SHP77 (cell line): ENCODE results near the gene RRAS2.
"Not testable (repeated sequence)": the region's sequence is repeated elsewhere in the genome, so short reads cannot be mapped to it uniquely, and the experiment has no call there.

Source experiments
- DNase-seq, 2 experiments: peaks; one replicate each; lab custom pipeline; 2025; lab: John Stamatoyannopoulos, UW

Gene RRAS2

DNA sequence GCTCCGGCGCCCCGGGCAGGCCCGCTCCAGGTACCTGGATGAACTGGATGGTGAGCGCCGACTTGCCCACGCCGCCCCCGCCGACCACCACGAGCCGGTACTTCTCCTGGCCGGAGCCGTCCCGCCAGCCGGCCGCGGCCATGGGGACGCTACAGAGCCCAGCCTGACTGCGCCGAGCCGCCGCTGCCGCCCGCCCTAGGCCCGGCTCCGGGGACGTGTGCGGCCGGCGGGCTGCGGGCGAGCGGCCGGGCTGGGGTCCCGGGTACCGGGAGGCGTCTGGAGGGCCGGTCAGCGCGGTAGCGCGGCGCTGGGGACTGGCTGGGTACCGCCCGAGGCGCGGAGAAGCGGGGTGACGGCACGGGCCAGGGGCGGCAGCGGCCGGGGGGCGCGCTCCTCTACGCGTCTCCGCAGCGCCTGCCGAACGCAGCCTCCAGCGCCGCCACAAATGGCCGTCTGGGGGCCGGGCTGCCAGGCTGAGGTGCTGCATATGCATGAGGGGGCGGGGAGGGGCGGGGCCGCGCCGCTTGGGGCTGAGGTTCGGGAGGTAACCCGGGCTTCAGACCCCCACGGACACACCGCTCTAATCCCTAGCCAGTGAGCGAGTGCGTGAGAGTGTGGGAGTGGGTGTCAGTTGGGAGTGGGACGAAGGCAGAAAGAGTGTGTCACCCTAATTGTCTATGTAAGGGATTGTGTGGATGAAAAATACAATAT lies at the start of gene RRAS2:
RRAS2 (minus strand) TSS at position 455 of the 711 bp plus-strand sequence; CDS start at position 142, 313 bp downstream.
- no peak for DNase-seq

DNA sequence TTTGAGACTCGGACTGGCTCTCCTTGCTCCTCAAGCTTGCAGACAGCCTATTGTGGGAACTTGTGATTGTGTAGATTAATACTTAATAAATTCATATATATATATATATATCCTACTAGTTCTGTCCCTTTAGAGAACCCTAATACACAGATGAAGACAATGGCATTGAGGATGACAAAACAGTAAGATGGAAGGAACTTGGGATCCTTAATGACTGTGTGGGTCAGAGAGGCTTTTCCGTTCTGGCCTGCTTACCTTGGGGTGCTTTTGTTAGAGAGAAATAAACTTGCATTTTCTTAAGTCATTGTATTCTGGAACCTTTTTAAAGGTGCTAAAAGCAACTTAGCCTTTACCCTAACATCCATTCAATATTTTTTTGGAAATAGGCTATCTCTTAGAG lies 49.6 kb upstream of the RRAS2 start:
- DNase-seq = no peak

DNA sequence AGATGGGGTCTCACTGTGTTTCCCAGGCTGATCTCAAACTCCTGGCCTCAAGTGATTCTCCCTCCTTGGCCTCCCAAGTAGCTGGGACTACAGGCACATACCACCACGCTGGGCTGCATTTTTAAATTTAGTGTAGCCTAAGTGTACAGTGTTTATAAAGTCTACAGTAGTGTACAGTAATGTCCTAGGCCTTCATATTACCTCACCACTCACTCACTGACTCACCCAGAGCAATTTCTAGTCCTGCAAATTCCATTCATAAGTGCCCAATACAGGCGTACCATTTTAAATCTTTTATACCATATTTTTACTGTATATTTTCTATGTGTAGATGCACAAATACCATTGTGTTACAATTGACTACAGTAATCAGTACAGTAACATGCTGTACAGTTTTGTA lies 47.1 kb upstream of the RRAS2 start:
- not testable (repeated sequence) for DNase-seq

DNA sequence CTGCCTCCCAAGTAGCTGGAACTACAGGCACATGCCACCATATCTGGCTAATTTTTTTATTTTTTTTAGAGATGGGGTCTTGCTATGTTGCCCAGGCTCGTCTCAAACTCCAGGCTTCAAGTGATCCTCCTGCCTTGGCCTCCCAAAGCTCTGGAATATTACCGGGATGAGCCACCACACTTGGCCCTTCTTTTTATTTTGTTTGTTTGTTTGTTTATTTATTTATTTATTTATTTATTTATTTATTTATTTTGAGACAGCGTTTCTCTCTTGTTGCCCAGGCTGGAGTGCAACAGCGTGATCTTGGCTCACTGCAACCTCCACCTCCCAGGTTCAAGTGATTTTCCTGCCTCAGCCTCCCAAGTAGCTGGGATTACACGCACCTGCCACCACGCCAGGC lies 44.5 kb upstream of the RRAS2 start:
- not testable (repeated sequence) for DNase-seq

DNA sequence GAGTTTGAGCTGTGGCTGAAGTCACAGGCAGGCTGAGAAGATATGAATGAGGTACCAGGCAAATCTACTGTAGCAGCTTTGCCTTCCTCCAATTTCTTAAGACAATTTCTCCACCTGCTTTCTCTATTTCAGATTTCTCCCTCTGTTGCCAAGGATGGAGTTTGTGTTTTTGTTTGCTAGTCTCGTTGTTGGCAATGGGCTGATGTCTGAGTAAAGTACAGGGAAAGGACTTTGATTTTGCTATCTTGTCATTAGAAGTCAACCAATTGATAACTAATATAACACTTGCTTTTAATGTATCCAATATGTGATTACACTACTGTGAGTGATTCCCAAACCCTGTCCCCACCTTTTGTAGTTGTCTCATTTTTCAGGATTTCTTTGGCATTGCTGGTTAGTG lies 40.1 kb upstream of the RRAS2 start:
- DNase-seq = no peak

DNA sequence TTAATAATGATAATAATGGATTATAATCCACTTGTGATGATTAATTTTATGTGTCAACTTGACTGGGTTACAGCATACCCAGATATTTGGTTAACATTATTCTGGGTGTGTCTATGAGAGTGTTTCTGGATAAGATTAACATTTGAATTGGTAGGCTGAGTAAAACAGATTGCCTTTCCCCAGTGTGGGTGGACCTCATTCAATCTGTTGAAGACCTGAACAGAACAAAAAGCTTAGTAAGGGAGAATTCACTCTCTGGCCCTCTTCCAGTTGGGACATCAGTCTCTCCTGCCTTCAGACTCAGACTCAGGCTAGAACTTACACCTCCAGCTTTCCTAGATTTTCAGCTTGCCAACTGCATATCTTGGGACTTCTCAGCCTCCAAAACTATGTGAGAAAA lies 37.3 kb upstream of the RRAS2 start:
- no peak for DNase-seq

DNA sequence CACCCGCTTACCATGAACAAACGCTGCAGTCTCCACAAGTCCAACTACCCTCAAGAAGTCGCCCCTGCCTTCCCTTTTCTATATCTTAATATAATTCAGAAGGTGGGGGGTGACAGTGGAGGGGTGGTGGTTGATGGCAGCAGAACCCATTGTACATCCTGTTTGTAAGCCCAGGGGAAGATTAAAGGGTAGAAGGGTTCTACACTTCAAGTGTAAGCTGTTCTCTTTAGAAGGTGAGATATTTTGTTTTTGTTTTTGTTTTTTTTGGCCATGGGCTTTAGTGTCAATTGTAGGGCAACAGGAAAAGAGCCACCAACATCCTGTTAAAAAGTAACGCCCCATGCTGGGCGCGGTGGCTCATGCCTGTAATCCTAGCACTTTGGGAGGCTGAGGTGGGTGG lies 34.9 kb upstream of the RRAS2 start:
- no peak for DNase-seq

DNA sequence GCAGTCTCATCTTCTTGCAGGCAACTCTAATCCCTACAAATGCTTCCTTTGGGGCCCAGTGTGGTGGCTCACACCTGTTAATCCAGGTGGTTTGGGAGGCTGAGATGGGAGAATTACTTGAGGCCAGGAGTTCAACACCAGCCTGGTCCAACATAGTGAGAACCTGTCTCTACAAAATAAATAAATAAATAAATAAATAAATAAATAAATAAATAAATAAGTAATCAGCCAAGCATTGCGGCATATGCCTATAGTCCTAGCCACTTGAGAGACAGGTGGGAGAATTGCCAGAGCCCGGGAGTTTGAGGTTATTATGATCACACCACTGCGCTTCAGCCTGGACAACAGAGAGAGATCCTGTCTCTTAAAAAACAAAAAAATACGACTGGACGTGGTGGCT lies 34.1 kb upstream of the RRAS2 start:
- no peak for DNase-seq

DNA sequence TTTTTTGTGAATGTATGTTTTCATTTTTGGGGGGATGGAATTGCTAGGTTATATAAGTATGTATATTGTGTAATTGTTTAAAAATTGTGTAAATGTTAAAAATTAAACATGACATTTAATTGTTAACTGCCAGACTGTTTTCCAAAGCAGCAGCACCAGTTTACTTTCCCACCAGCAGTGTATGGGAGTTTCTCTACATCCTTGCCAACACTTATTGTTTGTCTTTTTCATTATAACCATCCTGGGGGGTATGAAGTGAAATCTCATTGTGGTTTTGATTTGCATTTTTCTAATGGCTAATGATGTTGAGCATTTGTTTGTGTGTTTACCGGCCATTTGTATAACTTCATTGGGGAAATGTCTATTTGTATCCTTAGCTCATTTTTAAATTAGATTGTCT lies 31.7 kb upstream of the RRAS2 start:
- DNase-seq = no peak

DNA sequence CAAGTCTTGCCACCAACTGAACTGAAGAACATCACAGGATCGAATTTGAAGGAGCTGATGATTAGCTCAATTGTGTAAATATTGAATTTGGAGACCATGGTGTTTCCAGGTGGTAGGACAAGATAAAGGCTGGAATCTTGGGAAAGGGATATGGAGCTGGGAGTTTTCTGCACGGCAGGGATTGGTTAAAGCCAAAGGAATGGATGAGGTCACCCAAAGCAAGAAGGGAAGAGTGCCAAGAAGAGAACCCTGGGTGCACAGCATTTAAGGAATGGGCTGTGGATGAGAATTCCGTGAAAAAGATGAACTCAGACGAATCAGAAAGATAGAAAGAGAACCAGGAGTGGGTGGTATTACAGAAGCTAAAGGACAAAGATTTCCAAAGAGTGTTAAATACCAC lies 29.4 kb upstream of the RRAS2 start:
- DNase-seq = no peak

DNA sequence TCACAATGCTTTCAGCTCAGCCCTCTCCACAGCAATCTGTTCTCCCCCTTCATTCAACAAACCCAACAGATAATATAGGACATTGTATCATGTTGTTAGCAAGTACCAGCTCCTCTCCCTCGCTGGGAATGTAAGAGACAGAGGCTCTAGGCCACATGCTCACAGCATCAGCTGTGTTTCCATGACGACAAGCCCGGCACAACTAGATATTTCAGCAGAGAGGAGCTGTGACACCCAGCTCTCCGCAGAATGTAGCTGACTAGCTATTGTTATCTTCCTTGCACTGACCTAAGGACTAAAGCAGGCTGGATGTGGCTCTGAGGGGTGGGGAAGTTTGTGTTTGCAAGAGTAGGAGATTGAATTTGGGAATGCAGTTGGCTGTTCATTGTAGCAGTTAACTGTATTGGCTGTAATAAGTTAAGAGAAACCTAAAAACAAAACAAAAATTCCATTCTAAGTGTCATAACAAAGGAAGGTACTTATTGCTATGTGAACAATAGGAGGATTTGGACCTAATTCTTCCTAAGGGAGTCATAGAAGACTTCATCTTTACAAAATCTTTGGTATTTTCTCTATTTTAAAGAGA lies 28.0 kb upstream of the RRAS2 start:
- peak in 1 of 2 experiments; percentile 2 for DNase-seq

DNA sequence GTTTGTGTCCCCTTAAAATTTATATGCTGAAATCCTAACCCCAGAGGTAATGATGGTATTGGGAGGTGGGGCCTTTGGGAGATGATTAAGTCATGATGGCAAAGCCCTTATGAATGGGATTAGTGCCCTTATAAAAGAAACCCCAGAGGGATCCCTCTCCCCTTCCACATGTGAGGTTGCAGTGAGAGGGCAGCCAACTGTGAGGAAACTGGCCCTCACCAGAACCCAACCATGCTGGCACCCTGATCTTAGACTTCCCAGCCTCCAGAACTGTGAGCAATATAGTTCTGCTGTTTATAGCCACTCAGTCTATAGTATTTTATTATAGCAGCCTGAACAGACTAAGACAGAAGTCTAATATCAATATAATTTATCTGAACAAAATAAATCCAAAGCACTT lies 27.1 kb upstream of the RRAS2 start:
- no peak for DNase-seq

DNA sequence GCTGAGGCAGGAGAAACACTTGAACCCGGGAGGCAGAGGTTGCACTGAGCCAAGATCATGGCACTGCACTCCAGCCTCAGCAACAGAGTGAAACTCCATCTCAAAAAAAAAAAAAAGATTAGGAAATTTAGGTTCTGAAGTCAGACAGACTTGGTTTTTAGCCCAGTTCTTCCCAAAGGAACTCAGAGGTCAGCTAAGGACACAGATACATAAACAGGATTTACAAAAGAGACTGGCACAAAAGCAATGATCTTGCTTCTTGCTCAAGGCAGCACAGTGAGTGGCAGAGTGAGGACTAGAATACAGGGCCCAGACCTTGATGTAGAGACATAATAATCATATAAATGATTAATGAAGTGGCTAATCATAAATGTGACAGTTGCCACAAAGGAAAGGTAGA lies 25.4 kb upstream of the RRAS2 start:
- DNase-seq = no peak

DNA sequence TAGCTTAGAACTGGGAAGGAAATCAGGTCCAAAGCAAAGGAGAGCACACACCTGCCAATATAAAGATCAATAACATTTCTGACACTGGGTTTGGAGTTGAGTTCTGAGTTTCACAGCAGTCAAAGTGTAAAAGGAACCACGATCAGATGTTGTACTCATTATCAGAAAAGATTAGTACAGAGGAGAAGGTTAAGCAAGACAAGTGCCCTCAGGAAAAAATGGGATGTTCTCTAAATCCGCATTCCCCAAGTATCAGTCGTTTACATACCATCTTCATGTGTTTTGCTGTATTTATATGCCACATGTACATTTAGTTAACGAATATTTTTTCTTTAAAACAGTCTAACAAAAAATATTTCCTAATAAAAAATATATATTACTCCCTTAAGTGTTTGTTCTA lies 23.0 kb upstream of the RRAS2 start:
- no peak for DNase-seq

DNA sequence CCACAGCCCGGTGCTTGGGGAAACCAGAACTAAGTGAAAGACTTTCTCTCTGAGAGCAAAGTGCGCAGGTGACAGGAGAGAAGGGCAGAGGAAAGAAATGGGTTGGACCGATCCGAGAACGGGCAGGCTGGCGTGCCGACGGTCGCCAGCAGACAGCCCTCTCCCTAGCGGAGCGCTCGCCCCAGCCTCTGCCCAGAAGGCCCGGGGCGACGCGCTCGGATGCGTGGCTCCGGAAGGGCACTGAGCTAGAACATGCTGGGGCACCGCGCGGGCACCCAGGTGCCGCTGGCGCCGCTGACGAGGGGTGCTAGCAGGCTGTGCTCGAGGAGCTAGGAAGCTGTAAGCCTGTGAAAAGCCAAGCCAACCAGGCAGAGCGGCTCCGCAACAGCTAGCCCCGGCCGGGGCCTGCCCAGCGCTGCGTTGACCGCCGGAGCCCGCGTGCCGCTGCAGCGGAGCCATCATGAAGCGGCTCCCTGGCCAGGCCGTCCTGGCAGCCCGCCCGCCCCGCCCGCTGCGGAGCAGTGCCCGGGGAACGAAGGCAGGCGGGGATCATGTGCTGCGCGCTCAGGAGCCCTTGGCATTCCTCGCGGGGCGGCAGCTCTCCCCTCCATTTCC lies 22.1 kb upstream of the RRAS2 start:
- no peak for DNase-seq

DNA sequence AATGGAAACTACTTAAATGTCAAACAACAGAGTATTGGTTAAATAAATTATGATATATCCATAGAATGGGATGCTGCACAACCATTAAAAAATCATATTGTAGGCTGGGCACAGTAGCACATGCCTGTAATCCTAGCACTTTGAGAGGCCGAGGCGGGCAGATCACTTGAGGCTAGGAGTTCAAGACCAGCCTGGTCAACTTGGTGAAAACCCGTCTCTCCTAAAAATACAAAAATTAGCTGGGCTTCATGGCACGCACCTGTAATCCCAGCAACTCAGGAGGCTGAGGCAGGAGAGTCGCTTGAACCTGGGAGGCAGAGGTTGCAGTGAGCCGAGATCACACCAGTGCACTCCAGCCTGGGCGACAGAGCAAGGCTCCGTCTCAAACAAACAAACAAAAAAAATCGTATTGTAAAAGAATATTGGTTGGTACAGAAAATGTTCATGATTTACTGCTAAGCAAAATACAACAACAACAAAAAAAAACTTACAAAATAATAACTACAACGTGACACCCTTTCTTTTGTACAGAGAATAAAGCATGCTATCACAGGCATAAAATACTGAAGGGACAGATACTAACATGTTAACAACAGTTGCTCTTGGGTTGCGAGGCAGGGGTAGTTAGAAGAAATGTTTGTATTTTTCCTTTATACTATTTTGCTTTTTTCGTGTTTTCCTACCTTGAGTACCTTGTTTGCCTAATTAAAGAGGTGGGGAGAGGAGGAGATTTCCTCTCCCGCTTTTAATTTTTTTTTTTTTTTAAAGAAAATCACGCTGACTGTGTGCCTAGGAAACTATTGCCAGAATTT lies 21.3 kb upstream of the RRAS2 start:
- DNase-seq = no peak

DNA sequence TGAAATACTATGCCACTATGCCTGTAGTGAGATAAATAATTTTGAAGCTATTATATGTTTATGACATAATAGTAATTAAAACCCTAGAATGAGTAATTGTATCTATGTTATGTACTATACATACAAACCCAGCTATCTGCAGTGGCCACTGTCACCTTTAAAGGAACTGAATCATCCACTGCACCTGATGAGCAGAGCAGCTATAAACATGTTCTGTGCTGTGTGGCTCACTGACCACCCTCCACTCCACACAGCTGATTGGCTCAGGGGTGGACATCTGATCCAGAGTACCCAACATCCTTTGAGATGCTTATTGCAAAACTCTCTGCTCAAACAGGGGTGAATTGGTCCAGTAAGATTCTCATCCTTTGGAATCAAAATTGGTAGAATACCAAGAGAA lies 19.2 kb upstream of the RRAS2 start:
- DNase-seq = no peak

DNA sequence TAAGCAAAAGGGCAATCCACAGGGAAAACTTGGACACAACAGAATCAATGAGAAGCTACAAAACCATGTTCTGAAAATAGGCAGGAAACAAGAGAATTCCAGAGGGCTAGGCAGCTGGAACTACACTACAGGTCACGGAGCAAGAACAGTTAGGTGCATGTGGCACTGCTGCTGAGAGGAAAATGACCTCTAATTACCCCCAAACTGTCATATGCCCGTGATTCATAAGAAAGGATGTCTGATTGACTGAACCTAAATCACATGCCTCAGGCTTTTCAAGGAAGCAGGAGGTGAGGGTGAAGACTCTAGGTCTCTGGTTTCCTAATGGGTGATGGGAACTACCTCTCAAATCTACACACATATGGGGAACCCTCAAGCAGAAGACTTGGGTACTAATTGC lies 17.9 kb upstream of the RRAS2 start:
- no peak for DNase-seq

DNA sequence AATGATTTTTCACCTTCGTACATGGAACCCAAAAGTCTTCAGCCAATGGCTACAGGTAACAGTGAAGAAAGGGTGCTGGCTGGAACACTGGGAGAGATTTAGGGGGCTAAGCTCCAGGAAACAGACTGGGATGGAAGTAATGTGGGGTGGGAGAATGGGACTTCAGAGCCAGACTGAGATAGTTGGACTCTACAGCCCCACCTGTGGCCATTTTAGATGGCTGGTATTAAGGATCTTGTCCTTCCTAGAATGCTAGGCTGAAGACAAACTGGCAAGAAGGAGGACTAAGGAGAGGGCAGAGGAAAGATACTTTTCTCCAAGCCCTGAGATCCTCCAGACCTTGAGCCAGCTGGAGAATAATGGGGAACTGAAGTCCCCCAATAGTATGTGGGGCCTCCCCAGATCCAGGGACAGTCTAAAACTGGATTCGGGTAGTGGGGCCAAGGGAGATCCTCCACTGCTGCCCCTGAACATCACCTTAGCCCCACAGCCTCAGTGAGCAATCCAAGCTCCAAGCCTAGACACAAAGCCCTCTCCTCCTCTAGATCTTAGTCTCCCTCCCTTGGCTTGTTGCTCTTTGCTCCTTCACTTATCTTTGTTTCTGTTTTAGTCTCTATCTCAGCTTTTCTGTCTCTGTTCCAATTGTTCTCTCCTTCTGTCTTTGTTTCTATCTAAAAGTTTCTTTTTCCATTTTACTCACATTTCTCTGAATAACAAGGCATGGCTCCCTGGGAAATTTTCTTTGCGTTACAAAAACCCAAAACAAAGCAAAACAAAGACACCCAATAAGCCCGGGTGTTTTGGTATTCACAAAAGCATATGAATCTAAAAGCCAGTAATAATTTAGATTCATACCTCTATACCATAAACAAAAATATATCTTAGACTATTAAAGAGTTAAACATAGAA lies 16.2 kb upstream of the RRAS2 start:
- DNase-seq = no peak

DNA sequence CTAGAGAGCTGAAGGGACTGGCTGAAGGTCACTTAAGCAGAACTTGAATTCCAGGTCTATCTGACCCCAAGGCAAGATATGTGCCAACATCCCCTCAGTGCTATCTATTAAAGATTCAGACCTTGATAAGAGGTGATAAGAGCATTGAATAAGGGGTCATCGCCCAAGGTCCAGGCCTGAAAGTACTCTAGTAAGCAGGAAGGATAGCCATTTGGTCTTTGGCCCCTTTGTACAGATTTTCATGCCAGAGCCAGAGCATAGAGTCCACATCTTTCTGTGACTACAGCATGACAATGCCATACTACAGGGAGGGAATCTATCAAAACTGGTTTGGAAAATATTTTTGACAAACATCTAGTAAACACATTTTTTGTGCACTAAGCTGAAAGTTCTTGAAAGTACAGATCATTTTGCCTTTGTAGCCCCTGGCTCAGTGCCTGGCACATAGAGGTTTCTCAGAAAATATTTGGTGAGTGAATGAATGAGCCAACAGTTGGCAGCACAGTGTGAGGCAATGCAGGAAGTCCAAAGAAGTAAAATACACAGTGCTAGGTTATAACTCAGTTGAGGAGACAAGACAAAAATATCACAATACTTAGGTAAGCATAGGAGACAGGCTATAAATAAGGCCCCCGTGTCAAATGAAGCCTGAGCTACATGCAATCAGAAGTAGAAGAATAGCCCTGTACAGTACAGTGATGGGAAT lies 15.1 kb upstream of the RRAS2 start:
- no peak for DNase-seq

DNA sequence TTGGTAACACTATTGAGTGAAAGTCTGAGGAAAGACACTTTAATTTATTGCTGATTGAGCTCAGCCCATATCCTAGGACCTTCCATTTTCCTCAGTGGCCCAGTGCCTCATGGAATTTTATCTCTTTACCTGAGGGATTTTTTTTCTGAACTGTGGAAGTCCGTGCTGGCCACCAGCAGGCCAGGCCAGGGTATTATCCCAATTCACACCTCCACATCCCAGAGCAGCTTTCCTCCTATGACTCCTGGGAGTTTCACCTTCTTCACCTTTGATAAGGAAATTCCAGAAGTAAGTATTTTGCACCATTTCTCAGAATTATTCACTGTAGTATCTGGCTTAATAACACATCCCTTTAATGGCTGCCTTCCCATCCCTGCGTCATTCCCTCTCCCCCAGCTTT lies 13.0 kb upstream of the RRAS2 start:
- no peak for DNase-seq
